Endothelial cell of umbilical vein (primary cell): ENCODE data around the gene P2RX1. TPM values are rescaled to one million over a fixed set of nuclear protein-coding genes. Genes with fewer than 3 reads are reported as not detected.

Source experiments
- BruUV-seq: library from RNA; stranded (reverse); fragments of 400-500 nt; replicated peaks from 2 replicates; lab custom pipeline; 2021; lab: Mats Ljungman, UMichigan
- CTCF ChIA-PET: fragments of 300-600, 350-600 bp; sonication (Branson Sonifier 250); formaldehyde crosslinking; loops from one replicate; lab custom pipeline; 2021; ENCODE audit warnings: antibody characterized with exemption, inconsistent platforms; lab: Charles Lee
- POLR2A ChIA-PET: fragments of 300-600, 350-600 bp; sonication (Branson Sonifier 250); formaldehyde crosslinking; loops from one replicate; lab custom pipeline; 2021; ENCODE audit warnings: antibody characterized with exemption, inconsistent platforms; lab: Charles Lee
- DNase-seq: peaks from one replicate; pipeline ENCODE4 v3.0.0-alpha.2; 2011; ENCODE audit warnings: low read depth, low spot score
- FAIRE-seq: peaks from 2 replicates; lab custom pipeline; 2011; peaks lifted over from hg19 to GRCh38; lab: Jason Lieb, UNC
- H2AFZ ChIP-seq: 2 replicates; pipeline ENCODE4 v1.6.0; 2012; ENCODE audit warnings: low read depth, low read length, control low read depth, inconsistent platforms
- H3K27ac ChIP-seq: 2 replicates; pipeline ENCODE4 v1.5.1; 2011; ENCODE audit warnings: low read depth, mild to moderate bottlenecking, control low read depth, low read length, moderate library complexity; ENCODE audit not compliant: insufficient read depth
- H3K27me3 ChIP-seq, 2 experiments: 2 replicates each; pipeline versions ENCODE4 v1.6.0 to v1.6.1; 2011; ENCODE audit warnings: low read length in 2 of 2, mixed read lengths in 1 of 2; ENCODE audit not compliant: control insufficient read depth in 2 of 2, insufficient read depth in 2 of 2
- H3K36me3 ChIP-seq, 2 experiments: 2 replicates in 1 of 2; 3 replicates in 1 of 2; pipeline ENCODE4 v1.5.1; 2011; ENCODE audit warnings: low read length in 2 of 2, mild to moderate bottlenecking in 1 of 2, moderate library complexity in 1 of 2; ENCODE audit not compliant: control insufficient read depth in 2 of 2, insufficient read depth in 2 of 2; ENCODE audit errors: extremely low read depth in 1 of 2
- H3K4me1 ChIP-seq: 3 replicates; pipeline ENCODE4 v1.5.1; 2011; ENCODE audit warnings: mild to moderate bottlenecking, low read length; ENCODE audit not compliant: control insufficient read depth, insufficient read depth; ENCODE audit errors: extremely low read depth
- H3K4me2 ChIP-seq: 2 replicates; pipeline ENCODE4 v1.6.1; 2011; ENCODE audit warnings: low read length, control low read depth, mixed read lengths; ENCODE audit not compliant: insufficient read depth
- H3K4me3 ChIP-seq, 3 experiments: fragments of 200-600 bp in 1 of 3; sonication (generic), shearing (Covaris generic) in 1 of 3; replicated peaks in 1 of 3; 2 replicates each; pipeline ENCODE4 v1.5.1; 2011 to 2016; ENCODE audit warnings: control low read depth in 3 of 3, low read length in 3 of 3, mild to moderate bottlenecking in 2 of 3, inconsistent platforms in 1 of 3, low read depth in 1 of 3, moderate library complexity in 1 of 3; ENCODE audit not compliant: insufficient read depth in 1 of 3
- H3K79me2 ChIP-seq: 2 replicates; pipeline ENCODE4 v1.6.0; 2012; ENCODE audit warnings: low read length, inconsistent platforms; ENCODE audit not compliant: control insufficient read depth, insufficient read depth
- H3K9ac ChIP-seq: replicated peaks from 2 replicates; pipeline ENCODE3; 2011; ENCODE audit warnings: low read length, control low read depth; ENCODE audit not compliant: insufficient read depth; ENCODE audit errors: extremely low read depth
- H3K9me1 ChIP-seq: replicated peaks from 3 replicates; pipeline ENCODE4 v1.6.0; 2011; ENCODE audit warnings: mild to moderate bottlenecking, low read length; ENCODE audit not compliant: control insufficient read depth, insufficient read depth; ENCODE audit errors: extremely low read depth
- H3K9me3 ChIP-seq: replicated peaks from 2 replicates; pipeline ENCODE4 v1.5.1; 2012; ENCODE audit warnings: low read length, inconsistent platforms; ENCODE audit not compliant: control insufficient read depth, insufficient read depth
- H4K20me1 ChIP-seq: replicated peaks from 2 replicates; pipeline ENCODE3; 2011; ENCODE audit warnings: mild to moderate bottlenecking, low read length; ENCODE audit not compliant: control insufficient read depth, insufficient read depth; ENCODE audit errors: extremely low read depth
- CTCF ChIP-seq, 2 donors: IDR thresholded peaks; 1 replicate in 1 of 2; 2 replicates in 1 of 2; pipeline ENCODE4 v1.5.1; 2011; ENCODE audit warnings: low read length in 2 of 2, mild to moderate bottlenecking in 2 of 2, moderate library complexity in 2 of 2, control low read depth in 1 of 2, inconsistent platforms in 1 of 2, low read depth in 1 of 2; ENCODE audit not compliant: insufficient read depth in 1 of 2; ENCODE audit errors: extremely low read depth in 1 of 2
- EZH2 ChIP-seq: IDR thresholded peaks from 2 replicates; pipeline ENCODE4 v1.6.1; 2012; ENCODE audit warnings: borderline replicate concordance, low read depth, mild to moderate bottlenecking, moderate library complexity, low read length, inconsistent platforms; ENCODE audit not compliant: severe bottlenecking
- FOS ChIP-seq: IDR thresholded peaks from 2 replicates; pipeline ENCODE4 v1.6.1; 2011; ENCODE audit warnings: mild to moderate bottlenecking, low read length, moderate library complexity, borderline replicate concordance; ENCODE audit not compliant: insufficient read depth
- GATA2 ChIP-seq: IDR thresholded peaks from 2 replicates; pipeline ENCODE4 v1.7.0; 2011; ENCODE audit warnings: low read depth, mild to moderate bottlenecking, moderate library complexity, mixed read lengths, low read length; ENCODE audit not compliant: insufficient read length, insufficient read depth
- JUN ChIP-seq: IDR thresholded peaks from 2 replicates; pipeline ENCODE4 v1.6.1; 2011; ENCODE audit warnings: borderline replicate concordance, low read depth; ENCODE audit not compliant: insufficient read length, insufficient read depth
- MAX ChIP-seq: IDR thresholded peaks from 2 replicates; pipeline ENCODE4 v1.6.1; 2011; ENCODE audit not compliant: insufficient read depth, insufficient read length
- MYC ChIP-seq: IDR thresholded peaks from one replicate; pipeline ENCODE4 v1.6.1; 2011; ENCODE audit warnings: mild to moderate bottlenecking, low read depth, low read length
- POLR2A ChIP-seq: IDR thresholded peaks from 2 replicates; pipeline ENCODE4 v1.6.1; 2012; ENCODE audit warnings: low read depth, mild to moderate bottlenecking, control low read depth, low read length
- POLR2AphosphoS5 ChIP-seq: IDR thresholded peaks from 2 replicates; pipeline ENCODE4 v1.6.1; 2012; ENCODE audit warnings: low read depth, mild to moderate bottlenecking, control low read depth, low read length, moderate library complexity; ENCODE audit not compliant: insufficient read depth
- dilution Hi-C: fragments of 300-500 bp; cut with MboI; formaldehyde crosslinking; loops from one replicate; pipeline ENCODE4 v1.15.0; 2019; ENCODE audit warnings: low sequenced_read_pairs; ENCODE audit not compliant: extremely low pct_ligation_motif_present
- intact Hi-C: fragments of 100-400 bp; cut with micrococcal nuclease; formaldehyde crosslinking; loops from one replicate; pipeline ENCODE4 v1.10.0; 2022
- polyA plus RNA-seq, 4 experiments: library from polyadenylated mRNA; depleted of rRNA in 3 of 4; stranded (reverse) in 3 of 4; unstranded in 1 of 4; fragments of >200 nt; gene quantifications; 2 replicates each; pipeline versions ENCODE4 v1.2.1 to v1.2.3, GENCODE V29; 2011 to 2012; ENCODE audit warnings: missing spikeins in 1 of 4
- total RNA-seq: library from RNA; stranded (reverse); gene quantifications from 2 replicates; pipeline ENCODE4 v1.2.3, GENCODE V29; 2021

The P2RX1 gene
- total and polyA plus RNA-seq, 2 donors (not counting 3 experiments of a cell fraction or from before 2014, with no cell fraction given) = not detected

GRCh38 chr17:3893003-3893719, 23.1 kb downstream of the P2RX1 start, which contains the start of gene CAMKK1:
Gene CAMKK1 (minus strand): TSS chr17:3893053. CDS start chr17:3885687, 7,366 bp downstream.
- H3K4me3 ChIP-seq = peak within 1 kb of the TSS; percentile 41 to 59 (median 52)
- CTCF ChIA-PET = interaction anchor here (1.0 to 9.2 kb wide), 5 partner anchors 12 to 48 kb away, joined by 3 to 82 read pairs (median 3); partner anchors contain the start of gene NCBP3
- TF ChIP-seq POLR2AphosphoS5 (no peak), MAX (no peak), JUN (no peak), POLR2A (no peak), CTCF (IDR thresholded peaks at IDR 0.05; ENCODE audit: extremely low read depth in 1 of 2, insufficient read depth in 1 of 2, low read depth in 1 of 2, low read length in 2 of 2) (no peak), FOS (no peak), EZH2 (no peak), MYC (no peak), GATA2 (no peak)
- BruUV-seq = no TSS peak
- peak within 1 kb of the TSS; percentile 71 for H2AFZ ChIP-seq
- DNase-seq (peak; percentile 83), FAIRE-seq (peak; percentile 64)
- H3K9me3 ChIP-seq = no peaks in the 10 kb centered on the region
- H3K27ac ChIP-seq = no peak within 1 kb of the TSS
- no peaks in the 10 kb centered on the region for H4K20me1 ChIP-seq
- H3K4me1 ChIP-seq = peaks cover 52% of the 10 kb centered on the region
- no peak within 1 kb of the TSS for H3K9ac ChIP-seq
- dilution Hi-C loops = no loop called here
- intact Hi-C loops = loop anchor here (1.0 to 2.0 kb wide), 2 partner anchors 28 to 47 kb away; partner anchors contain the start of gene NCBP3
- peak within 1 kb of the TSS; percentile 45 for H3K4me2 ChIP-seq
- no peaks in the 10 kb centered on the region for H3K27me3 ChIP-seq
- H3K9me1 ChIP-seq = no peaks in the 10 kb centered on the region
- H3K79me2 ChIP-seq = peaks cover 13% of the 10 kb centered on the region
- POLR2A ChIA-PET = no interaction called here
- no peaks in the 10 kb centered on the region for H3K36me3 ChIP-seq
